HG02571 (cell line): Measurements from ENCODE around the gene FGGY.
"Not testable (repeated sequence)": the region's sequence is repeated elsewhere in the genome, so short reads cannot be mapped to it uniquely, and the experiment has no call there.

ENCODE experiments used
- ATAC-seq: cut with Tn5 transposase; IDR thresholded peaks from one replicate; pipeline ENCODE4 v1.9.1; 2021; ENCODE audit warnings: mild to moderate bottlenecking, moderate library complexity; ENCODE audit not compliant: unreplicated experiment

The FGGY gene

GRCh38 chr1:59565611-59566410, 268.9 kb downstream of the FGGY start:
- no peak for ATAC-seq

GRCh38 chr1:59568158-59568935, 271.5 kb downstream of the FGGY start:
- ATAC-seq, result no peak

- ATAC-seq, result no peak
These were observed 272.3 kb downstream of the FGGY start for GRCh38 chr1:59569198-59569597.

DNA sequence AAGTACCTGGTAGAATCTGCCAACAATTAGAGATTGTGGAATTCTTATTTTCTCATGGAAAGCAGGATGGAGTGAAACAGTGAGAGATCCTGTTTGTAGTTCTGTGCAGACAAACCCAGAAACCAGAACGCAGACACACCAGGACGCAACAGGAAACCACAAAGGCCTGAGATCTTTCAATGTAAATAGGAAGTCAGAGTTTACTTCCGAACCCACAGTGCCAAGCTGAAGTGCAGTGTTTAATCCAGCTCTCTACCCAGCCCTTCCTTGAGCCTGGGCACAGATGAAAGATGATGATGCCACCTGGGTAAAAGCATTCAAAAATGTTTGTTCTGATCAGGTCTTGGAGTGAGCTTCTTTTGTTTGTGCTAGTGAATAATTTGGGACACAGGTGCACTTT, 273.6 kb downstream of the FGGY start:
- ATAC-seq, result peak; percentile 54

DNA sequence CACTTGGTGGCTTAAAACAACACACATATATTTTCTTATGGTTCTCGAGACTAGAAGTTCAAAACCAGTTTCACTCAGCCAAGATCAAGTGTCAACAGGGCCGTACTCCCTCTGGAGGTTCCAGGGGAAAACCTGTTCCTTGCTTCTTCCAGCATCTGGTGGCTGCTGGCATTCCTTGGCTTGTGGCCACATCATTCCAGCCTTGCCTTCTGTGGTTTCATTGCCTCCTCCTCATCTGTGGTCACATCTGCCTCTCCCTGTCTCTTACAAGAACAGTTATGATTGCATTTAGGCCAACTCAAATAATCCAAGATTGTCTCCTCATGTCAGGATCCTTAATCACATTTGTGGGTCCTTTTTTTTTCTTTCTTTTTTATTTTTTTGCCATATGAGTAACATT, 277.2 kb downstream of the FGGY start:
- ATAC-seq, result no peak

- ATAC-seq, result no peak
These were observed 280.9 kb downstream of the FGGY start for GRCh38 chr1:59577774-59578173.

- no peak for ATAC-seq
These were observed 282.3 kb downstream of the FGGY start for GRCh38 chr1:59579222-59579621.

DNA sequence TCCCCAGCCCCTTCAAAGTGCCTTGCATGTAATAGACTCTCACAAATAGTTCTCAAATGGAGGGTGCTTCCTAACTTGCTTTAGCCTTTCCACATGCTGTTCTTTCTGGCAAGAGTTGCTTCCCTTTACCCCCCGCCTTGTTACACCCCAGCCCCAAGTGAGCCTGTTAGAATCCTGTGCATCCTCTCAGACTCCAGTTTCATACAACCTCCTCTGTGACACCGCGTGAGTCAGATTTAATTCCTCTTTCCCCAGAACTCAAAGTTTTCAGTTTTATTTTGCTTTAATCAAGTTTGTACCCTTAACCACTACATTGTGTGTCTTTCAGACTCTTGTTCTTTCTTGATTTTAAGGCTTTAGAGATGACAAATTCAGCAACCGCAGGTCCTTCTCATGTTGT, 283.4 kb downstream of the FGGY start:
- ATAC-seq, result no peak

GRCh38 chr1:59592410-59592809, 295.5 kb downstream of the FGGY start:
- not testable (repeated sequence) for ATAC-seq

DNA sequence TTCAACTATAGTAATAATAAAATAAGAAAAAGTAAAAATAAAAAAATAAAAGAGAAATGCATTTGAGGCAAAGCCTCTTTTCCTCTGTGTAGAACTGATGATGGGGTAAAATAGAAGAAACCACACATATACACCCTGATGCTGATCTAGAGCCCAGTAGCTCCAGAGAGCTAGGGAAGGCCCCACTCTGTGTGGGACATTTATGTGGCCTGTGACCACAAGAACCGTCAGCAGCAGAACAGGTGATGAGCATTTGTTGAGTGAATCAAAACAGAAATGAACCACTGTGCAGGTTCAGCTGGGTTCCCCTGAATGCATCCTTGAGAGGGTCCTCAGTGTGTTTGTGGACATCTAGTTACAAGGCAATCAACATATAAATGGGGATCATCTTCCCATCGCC, 296.0 kb downstream of the FGGY start:
- ATAC-seq, result no peak

GRCh38 chr1:59593798-59594790, 297.2 kb downstream of the FGGY start:
- no peak for ATAC-seq

- ATAC-seq, result no peak
These were observed 298.9 kb downstream of the FGGY start for GRCh38 chr1:59595774-59596173.

GRCh38 chr1:59596432-59596831, 299.5 kb downstream of the FGGY start:
- ATAC-seq, result no peak

GRCh38 chr1:59596956-59597355, 300.1 kb downstream of the FGGY start:
- ATAC-seq, result no peak

- no peak for ATAC-seq
These were observed 300.7 kb downstream of the FGGY start for GRCh38 chr1:59597420-59598119.

GRCh38 chr1:59598120-59598440, 301.2 kb downstream of the FGGY start:
- no peak for ATAC-seq

- no peak for ATAC-seq
These were observed 304.1 kb downstream of the FGGY start for GRCh38 chr1:59601041-59601441.

- no peak for ATAC-seq
These were observed 304.9 kb downstream of the FGGY start for GRCh38 chr1:59601811-59602210.

- ATAC-seq, result no peak
These were observed 307.3 kb downstream of the FGGY start for GRCh38 chr1:59604191-59604590.

GRCh38 chr1:59605184-59605583, 308.3 kb downstream of the FGGY start:
- no peak for ATAC-seq

DNA sequence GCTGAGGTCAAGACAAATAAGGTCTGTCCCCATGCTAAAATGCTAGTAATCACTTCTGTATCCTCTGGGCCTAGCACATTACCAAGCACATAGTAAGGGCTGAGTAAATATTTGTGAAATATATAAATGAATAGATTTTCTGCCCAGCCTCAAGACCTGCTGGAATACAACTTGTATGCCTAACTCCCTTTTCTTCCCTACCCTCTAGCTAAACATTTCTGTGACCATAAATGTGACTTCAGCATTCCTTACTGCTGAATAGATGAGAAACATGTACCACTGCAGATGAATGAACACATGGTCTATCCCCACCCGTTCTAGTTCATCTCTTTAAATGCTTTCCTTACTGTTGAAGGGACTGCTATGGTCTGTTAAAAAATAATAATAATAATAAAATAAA, 308.9 kb downstream of the FGGY start:
- no peak for ATAC-seq
